NCI-H2171 treated with DMSO at 0.1 percent for 48 hours (cell line): ENCODE measurements around the gene MEGF11.

Experiments
- DNase-seq: peaks from one replicate; lab custom pipeline; 2025; lab: John Stamatoyannopoulos, UW

Gene MEGF11

DNA sequence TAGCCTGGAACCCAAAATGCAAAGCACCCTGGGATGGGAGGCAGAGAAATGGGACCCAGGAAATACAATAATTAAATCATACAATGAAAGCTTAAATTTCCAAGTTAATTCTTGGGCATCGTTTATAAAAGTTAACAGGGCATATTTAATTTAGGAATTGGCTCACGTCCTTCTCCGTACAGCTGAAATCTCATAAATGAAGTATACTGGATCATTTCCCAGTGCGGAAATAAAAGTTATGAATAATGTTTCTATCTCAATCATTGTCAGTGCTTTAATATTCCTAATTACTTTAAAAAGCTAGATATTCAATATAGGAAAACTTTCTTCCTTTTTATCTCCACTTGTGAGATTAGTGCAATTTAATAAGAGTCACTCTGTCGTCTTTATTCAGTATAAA is 164.0 kb downstream of the MEGF11 start:
- no peak for DNase-seq

DNA sequence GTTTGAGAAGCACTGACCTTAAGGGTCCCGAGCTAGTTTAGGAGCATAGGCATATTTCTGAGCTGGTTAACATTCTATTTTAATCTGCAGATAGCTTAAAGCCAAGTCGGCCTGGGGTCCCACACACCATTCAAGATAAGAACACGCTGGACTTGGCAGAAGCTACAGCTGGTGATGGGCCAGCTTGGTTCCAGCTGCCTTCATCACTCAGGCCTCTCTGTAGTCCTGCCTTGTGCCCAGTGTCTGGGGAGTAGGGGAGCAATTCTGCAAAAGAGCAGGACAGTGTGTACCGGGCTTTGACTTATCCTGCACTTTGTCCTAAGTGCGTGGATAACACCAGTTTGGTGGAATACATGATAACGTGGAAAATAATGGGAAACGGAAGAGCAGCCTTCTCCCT is 164.5 kb downstream of the MEGF11 start:
- DNase-seq: no peak

DNA sequence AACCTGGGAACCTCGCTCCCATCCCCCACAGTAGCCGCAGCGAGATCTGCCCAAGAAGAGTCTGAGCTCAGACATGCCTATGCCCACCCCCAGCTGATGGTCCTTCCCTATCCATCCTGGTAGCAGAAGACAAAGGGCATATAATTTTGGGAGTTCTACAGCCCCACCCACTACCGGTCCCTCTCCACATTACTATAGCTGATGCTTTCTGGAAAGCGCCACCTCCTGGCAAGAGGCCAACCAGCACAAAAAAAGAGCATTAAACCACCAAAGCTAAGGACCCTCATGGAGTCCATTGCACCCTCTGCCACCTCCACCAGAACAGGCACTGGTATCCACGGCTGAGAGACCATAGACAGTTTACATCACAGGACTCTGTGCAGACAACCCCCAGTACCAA is 168.4 kb downstream of the MEGF11 start:
- DNase-seq: no peak

- no peak for DNase-seq
Measured at GRCh38 chr15:66084704-66085103, 168.8 kb downstream of the MEGF11 start.

DNA sequence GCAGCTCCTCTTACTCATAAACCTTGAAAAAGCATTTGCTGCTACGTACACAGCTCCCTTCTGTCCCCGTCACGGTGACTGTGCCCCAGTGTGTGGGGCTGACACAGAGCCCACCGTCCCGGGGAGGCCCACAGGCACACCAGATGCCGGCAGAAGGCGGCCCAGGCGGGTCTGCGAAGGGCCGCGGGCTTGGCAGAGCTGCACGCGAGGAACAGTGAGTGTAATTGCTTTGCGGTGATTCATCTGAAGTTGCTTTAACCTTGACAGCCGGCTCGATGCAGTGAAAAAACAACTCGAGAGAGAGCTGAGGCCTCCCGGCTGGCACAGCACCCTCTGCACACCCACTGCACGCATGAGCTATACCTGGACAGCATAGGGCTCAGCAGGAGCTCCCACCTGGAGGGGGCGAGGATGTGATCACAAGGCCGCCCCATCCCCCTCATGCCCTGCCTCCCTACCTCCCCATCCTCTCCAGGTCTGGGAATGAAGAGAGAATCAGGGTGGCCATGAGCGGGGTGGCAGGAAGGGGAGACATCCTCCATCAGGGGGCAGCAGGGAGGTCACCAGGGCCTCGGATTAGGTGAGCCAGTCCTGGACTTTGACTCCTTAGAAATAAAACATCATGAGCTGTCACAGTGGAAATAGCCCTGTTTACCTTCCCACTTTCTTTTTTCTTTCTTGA is 172.7 kb downstream of the MEGF11 start:
- peak; percentile 89 for DNase-seq

DNA sequence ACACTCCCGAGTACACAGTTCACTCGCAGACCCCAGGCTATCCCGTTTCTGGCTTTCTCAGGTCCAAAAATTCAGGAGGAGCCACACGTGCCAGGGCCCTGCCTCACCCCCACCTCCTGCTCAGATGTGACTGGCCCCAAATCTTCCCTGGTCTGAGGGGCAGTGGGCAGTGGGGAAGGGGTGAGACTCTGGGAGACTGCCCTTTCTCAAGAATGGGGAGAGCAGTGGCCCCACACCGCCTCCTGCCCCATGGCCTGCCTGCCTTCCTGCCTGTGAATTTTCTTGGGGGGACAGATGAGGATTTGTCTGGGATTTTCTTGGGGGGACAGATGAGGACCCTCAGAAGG is 174.6 kb downstream of the MEGF11 start:
- DNase-seq: no peak

- peak; percentile 86 for DNase-seq
Measured at GRCh38 chr15:66078196-66078928, 175.2 kb downstream of the MEGF11 start.

DNA sequence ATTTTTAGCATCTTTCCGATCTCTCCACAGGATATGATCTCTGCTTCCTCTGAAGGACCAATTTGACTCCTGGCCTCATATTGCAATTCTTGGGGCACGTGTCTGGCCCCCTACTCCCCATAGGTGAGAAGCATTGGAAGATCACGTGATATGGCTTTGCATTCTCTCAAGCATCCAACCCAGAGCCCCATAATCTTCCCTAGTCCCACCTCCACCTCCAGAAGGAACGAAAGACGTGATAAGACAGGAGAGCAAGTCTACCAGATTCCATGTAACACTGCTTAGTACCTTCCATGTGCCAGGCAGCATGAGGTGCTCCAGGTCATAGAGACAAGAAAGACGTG is 176.3 kb downstream of the MEGF11 start:
- no peak for DNase-seq

- DNase-seq: no peak
Measured at GRCh38 chr15:66076591-66077319, 176.8 kb downstream of the MEGF11 start.

- no peak for DNase-seq
Measured at GRCh38 chr15:66075947-66076346, 177.6 kb downstream of the MEGF11 start.

DNA sequence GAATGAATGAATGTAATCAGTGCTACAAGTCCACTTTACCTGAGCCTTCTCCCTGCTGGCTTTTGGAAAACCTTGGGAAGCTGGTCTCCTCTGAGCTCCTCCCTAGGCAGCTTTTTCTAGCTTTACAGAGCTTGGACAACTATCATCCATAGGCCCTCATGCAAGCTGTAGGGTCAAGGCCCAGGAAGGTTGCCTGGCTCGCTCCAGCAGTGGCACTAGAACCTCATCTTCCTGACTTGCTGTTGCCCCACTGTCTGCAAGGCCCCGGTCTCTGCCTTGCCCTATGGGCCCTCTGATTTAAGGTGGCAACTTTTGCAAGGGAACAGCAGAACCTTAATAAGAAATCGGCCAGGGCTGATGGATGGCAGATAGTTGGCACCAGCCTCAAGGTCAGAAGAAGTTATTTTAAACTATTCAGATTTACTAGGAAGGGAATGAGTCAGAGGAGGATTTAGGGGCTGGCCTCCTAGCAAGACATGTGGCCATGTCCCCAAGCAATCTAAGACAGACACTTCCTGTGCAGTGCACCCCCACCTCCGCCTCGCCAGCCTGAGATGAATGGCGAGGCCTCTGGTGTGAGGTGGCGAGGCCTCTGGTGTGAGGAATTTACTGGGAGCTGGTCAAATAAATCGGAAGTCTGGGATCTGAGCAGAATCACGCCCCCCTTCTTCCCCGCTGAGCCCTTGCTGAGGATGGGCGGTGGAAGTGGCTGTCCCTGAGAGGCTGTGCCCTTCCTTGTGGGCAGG is 180.8 kb downstream of the MEGF11 start:
- no peak for DNase-seq

DNA sequence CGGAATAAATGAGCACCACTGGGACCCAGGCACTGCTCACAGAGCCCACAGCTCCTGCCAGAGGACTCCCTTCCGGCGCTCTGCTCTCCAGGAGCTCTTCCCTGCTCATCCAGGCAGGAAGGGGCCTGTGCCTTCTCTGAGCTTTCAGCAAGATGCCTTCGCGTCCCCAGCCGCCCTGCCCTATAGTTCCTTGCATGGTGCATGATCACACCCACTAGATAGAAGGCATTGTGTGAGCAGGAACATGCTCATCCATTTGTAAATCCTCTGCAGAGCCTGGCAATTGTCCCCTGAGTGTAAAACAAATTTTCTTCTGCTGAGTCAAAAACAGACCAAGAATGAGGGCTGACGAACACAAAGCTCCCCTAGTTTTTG is 181.6 kb downstream of the MEGF11 start:
- DNase-seq: no peak

DNA sequence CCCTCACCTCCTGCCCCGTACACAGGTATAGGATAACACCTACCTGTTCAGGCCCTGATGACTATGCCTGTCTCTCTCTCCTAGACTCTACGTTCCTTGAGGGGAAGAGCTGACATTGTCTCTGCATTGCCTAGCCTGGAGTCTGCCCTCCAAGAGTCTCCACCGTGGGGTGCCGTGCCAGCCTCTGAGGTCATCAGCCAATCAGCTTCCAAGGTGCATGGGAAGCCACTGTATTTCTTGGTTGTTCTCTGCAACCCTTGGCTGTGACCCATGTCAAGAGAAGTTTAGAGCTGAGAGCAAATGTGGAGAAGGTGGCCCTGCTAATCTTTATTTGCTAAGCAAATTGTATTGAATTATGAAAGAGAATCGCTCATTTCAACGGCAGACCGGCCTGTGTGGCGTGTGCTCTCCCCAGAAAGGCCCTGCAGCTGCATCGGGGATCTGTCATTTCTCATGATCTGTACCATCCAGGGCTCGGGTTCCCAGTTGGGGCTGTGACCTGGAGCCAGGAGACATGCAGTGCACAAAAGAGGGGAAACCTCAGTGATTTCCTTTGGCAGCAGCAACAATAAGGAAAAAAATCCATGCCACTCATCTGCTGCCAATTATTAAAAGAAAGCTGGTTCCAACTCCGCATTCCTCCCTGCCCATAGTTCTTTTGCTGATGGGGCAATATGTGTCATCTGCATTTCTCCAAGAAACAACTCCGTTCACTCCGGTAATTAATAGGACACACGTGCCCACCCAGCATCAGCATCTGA is 182.2 kb downstream of the MEGF11 start:
- no peak for DNase-seq

- no peak for DNase-seq
Measured at GRCh38 chr15:66070220-66070934, 183.2 kb downstream of the MEGF11 start.

GRCh38 chr15:66069751-66070150 is 183.8 kb downstream of the MEGF11 start:
- no peak for DNase-seq

DNA sequence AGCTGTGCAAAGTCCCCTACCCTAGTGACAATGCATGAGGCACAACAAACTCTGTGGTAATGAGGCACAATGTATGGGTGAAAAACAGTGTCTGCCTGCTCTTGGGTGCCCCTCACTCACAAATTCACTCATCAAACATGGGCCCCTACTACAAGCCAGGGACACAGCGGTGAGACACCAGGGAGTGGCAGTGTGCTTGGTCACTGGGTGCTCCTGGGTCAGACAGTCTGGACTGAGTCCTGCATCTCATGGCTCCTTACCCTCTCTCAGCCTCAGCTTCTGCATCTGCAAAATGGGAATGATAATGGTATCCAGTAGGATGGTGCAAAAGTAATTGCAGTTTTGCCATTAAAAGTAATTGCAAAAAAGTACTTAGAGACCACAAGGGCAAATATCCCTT is 184.7 kb downstream of the MEGF11 start:
- DNase-seq: no peak

- DNase-seq: no peak
Measured at GRCh38 chr15:66067687-66068086, 185.9 kb downstream of the MEGF11 start.

GRCh38 chr15:66066481-66066880 is 187.1 kb downstream of the MEGF11 start:
- DNase-seq: no peak

- DNase-seq: no peak
Measured at GRCh38 chr15:66066005-66066404, 187.5 kb downstream of the MEGF11 start.

DNA sequence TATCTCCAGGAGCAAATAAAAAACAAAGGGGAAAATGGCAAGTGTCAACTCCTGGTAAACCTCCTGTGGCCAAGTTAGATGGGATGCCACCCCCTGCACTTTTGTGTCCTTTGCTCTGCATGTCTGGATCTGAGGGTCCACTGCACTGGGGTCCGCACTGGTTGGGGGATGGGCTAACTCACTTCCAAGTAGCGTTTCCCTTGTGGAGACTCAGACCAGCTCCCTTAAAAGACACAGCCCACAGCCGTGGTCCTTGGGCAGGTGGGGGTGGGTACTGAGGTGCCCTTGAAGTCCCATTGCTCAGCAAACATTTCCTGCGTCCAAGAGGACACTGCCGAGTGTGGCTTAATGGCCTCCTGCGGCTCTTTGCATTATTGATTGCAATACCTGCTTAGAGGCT is 188.2 kb downstream of the MEGF11 start:
- DNase-seq: no peak

DNA sequence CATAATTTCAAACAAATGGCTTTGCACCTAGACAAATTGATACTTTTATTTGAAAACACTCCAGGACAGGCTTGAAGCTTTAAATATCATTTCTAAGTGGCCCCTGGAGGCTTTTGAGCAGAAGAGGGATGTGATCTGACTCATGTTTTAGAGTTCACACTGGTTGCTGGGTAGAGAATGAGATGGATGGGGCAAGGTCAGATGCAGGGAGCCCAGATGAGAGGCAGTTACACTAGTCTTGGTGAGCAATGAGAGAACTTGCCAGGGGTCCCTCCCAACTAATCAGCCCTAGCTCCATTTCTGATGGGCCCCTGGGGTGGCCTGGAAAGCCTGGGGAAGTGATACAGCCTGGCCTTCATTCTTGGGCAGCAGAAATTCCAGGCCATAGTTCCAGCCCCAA is 190.4 kb downstream of the MEGF11 start:
- peak; percentile 16 for DNase-seq
